Esophagus muscularis mucosa (tissue), 4 donors: ENCODE results near the gene GALNS.

Source experiments
- EP300 ChIP-seq: sonication (generic); formaldehyde crosslinking; IDR thresholded peaks from one replicate; pipeline ENCODE4 v1.6.1; 2017; ENCODE audit warnings: antibody characterized with exemption
- POLR2A ChIP-seq: fragments of 450-650 bp; IDR thresholded peaks from one replicate; pipeline ENCODE4 v1.6.1; 2017; ENCODE audit warnings: antibody characterized with exemption, moderate library complexity, mild to moderate bottlenecking, low read depth
- POLR2AphosphoS5 ChIP-seq, 2 donors: sonication (generic); formaldehyde crosslinking; IDR thresholded peaks; one replicate each; pipeline ENCODE4 v1.6.1; 2017; ENCODE audit warnings: antibody characterized with exemption in 2 of 2
- TF ChIP-seq, protein P1 (sequence below), 3 experiments: fragments of 200-600 bp in 2 of 3; fragments of 450-650 bp in 1 of 3; sonication (generic) in 2 of 3; IDR thresholded peaks; one replicate each; pipeline ENCODE4 v1.5.1; 2017 to 2019; ENCODE audit warnings: antibody characterized with exemption in 3 of 3, mild to moderate bottlenecking in 2 of 3, moderate library complexity in 1 of 3

DNA sequence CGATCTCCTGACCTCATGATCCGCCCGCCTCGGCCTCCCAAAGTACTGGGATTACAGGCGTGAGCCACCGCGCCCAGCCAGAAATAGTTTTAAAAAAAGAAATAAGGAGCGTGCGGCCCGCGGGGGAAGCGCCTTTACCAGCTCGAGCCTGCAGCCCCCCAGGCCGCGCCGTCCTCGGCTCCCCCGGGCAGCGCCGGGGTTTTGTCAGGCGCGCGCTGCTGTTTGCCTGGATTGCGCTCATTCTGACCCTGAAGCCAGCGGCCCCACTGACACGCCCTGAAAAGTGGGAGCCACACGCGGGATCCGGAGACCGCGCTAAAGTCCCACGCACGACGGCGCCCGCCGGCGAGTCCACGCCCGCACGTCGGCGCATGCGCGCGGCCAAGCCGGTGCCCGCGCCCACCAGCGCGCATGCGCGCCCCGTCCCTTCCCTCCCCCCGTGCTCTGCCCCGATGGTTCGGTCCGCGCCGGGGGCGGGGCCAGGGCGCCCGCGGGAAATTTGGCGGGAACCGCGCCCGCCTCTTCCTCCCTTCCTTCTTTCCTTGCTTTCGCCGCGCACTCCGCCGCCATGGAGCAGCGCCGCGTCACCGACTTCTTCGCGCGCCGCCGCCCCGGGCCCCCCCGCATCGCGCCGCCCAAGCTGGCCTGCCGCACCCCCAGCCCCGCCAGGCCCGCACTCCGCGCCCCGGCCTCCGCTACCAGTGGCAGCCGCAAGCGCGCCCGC is 53.3 kb downstream of the GALNS start, which contains the start of gene CDT1:
- TF ChIP-seq, protein P1, sequence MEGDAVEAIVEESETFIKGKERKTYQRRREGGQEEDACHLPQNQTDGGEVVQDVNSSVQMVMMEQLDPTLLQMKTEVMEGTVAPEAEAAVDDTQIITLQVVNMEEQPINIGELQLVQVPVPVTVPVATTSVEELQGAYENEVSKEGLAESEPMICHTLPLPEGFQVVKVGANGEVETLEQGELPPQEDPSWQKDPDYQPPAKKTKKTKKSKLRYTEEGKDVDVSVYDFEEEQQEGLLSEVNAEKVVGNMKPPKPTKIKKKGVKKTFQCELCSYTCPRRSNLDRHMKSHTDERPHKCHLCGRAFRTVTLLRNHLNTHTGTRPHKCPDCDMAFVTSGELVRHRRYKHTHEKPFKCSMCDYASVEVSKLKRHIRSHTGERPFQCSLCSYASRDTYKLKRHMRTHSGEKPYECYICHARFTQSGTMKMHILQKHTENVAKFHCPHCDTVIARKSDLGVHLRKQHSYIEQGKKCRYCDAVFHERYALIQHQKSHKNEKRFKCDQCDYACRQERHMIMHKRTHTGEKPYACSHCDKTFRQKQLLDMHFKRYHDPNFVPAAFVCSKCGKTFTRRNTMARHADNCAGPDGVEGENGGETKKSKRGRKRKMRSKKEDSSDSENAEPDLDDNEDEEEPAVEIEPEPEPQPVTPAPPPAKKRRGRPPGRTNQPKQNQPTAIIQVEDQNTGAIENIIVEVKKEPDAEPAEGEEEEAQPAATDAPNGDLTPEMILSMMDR (IDR thresholded peaks at IDR 0.05): peak in 1 of 3 experiments; percentile 33
- TF ChIP-seq POLR2A: peak; percentile 76
- peak; percentile 74 to 89 for TF ChIP-seq POLR2AphosphoS5 (IDR thresholded peaks at IDR 0.05)
- TF ChIP-seq EP300: no peak
